GM19193 (cell line): ENCODE measurements around the gene NAA80.

Experiments used
- POLR2A ChIP-seq: IDR thresholded peaks from 4 replicates; pipeline ENCODE4 v1.6.1; 2011; ENCODE audit not compliant: insufficient read depth, insufficient read length; ENCODE audit errors: extremely low read depth

The NAA80 gene

DNA sequence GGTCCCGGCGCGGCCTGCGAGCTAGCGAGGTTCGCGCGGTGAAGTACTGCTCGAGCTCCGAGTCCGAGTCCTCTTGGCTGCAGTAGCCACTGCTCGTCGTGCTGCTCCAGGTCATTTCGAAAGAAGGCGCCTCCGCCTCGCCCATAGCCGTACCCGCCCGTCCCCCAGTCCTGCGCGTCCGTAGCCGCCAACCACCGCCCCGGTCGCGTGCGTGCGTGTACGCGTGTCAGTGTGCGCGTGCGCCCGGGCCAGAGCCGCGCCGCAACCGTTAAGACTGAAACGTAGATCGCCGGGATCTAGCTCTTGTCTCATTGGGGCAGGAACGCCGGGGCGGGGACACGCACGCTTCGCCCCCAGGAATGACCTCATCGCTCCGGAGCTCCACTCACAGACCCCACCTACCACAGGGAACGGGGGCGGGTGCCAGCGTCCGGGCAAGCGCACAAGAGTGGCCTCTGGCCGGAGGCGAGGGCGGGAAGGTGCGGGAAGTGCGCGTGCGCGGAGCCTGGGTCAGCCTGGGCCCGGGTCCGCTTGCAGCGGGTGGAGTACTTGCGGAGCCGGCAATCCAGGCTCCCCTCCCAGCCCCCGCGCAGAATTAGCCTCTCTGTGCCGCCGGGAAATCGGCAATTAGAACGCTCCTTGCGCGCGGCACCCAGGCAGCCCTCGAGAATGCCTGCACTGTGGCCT, 38.1 kb upstream of the NAA80 start:
- TF ChIP-seq POLR2A = peak; percentile 79

DNA sequence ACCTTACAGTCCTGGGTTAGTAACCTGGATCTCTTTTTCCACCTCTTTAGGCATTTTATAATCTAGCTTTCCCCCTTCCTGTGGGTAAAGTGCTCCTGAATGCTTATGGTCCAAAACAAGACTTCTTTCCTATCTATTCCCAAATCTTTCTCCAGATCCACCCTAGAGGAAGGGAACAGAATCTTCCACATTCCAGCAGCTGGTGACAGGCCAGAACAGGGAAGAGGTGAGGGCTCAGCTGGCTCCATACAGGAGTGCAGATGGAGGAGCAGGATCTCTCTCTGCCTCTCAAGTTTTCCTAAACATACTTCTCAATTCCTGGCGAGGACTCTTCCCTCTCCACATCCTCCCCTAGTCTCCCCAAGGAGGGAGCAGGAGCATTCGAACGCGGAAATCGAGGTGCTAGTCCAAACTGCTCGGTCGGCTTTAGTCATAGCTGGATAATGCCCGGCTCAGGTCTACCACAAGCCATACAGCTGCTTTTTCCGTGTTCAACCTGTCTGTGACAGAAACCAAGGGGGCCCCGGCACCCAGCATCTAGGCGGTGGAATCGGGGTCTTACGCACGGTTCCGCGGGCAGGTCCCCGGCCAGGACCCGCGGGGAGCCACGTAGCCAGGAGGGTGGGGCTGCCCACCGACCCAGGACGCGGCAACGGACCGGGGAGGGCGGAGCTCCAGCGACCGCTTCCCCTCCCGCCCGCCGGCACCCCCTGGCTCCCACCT, 37.4 kb upstream of the NAA80 start:
- no peak for TF ChIP-seq POLR2A

DNA sequence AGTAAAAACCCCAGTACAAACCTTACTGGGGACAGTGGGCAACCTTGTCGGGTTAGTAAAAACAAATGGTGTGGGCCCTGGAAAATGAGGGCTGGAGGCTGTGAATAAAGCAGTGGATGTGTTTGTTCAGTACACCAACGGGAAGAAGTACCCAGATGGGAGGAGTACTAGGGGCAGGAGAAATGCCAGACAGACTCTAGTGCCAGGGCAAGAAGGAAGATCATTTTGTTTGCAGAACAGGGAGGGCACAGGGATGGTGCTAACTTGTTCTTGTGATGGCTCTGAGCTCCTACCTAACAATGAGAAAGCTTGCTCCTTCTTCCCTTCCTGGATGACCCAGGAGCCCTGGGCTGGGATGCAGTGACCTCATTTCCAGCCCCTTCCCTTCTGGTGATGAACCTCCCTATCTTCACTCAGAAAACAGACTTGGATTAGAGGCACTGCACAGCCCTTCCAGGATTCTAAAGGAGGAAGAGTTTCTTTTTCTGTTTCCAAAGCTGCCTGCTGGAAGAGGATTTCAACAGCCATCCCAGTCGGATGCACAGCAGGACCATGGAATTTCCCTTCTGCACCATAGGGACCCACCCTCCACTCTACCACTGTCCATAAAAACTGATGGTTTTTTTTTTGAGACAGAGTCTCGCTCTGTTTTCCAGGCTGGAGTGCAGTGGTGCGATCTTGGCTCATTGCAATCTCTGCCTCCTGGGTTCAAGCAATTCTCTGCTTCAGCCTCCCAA, 35.3 kb upstream of the NAA80 start:
- no peak for TF ChIP-seq POLR2A

DNA sequence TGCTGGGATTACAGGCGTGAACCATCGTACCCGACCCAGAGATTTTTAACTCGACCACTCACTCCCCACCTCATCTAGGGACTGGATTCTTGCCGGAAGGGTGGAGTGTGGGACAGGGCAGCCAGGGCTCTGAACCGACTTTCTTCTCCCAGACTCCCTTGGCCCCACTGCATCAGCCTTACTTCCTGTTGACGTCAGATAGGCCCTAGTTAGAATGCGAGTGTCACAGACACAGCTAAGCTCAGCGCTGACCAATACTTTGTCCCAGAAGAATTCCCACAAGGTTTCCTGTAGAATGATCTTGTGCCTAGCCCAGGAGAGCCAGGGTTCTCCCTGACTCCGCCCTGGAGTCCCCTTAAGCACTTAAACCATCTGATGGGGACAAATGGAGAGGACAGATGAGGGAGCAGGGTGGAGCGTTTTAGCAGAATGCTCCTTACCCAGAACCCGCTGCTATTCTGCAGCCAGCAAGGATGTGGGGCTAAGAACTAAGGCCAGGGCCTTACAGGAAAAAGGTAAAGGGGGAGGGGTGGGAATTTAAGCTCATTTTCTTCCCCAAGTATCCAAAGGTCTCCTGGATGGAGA, 34.6 kb upstream of the NAA80 start:
- TF ChIP-seq POLR2A = no peak

DNA sequence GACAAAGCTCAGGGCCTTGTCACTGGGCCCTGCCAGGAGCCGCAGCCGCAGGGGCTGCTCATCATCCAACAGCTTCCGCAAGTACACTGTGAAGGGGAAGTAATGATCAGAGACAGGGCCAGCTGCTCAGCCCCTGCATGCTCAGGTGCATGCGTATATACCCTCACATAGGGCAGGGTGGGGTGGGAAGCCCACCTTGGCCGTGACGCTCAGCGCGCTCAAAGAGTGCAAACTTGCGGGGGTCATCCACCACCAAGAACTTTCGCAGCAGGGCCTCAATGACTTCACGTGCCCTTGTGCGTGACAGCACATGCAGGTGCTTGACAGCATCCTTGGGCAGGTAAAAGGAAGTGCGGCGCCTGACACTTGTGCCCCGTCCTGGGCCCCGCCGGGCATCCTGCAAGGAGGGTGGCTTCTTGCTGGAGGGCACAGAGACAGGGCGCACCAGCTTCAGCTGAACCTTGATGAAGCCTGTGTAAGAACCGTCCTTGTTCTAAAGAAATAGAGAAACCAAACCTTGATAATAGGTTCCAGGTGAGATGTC, 32.2 kb upstream of the NAA80 start:
- no peak for TF ChIP-seq POLR2A

DNA sequence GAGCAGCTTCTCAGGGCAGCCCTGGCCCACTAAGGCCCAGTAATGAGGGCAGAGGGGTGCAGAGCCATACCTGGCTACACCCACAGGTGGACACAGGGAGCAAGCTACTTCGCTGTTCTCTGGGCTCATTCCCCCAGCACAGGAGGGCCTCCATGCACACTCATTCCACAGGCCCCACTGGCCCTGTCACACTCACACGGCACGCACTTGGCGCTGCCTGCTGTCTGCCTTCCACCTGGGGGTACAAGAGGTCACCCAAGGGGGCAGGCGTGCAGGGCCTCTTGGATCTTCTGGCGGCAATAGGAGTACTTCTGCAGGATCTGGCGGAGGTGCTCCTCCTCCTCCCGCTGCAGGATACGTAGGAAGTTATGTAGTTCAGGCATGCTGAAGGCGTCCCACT, 31.1 kb upstream of the NAA80 start:
- no peak for TF ChIP-seq POLR2A

DNA sequence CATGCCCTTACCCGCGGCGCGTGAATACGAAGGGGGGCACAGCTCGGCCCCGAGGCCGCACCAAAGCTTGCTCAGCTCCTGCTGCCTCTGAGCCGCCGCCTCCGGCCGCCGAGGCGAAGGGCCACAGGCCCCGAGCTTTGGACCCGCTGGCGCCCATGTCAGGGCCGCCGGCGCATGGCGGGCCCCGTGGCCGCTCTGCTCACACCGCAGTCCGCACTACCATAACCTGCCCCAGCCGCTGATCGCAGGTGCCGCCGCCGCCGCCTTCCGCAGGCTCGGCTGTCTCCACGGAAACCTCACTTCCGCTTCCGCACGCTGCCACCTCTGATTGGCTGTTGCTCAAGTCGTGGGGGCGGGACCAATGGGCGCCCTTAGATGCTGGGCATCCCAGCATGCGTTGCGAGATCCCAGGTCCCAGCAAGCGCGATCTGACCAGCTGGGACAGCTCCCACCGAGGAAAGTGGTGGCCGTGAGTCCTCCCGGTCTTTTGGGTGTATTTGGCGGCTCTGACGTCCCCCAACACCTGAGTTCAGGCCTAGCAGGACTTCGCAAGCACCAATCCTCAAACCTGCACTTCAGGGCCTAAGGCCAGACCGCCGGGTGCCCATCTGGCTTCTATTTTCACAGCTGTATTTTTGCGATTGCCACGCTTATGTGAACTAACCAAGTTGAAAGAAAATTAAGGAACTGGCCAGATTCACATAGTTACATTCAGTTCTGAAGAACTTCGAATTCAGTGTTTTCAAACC, 28.9 kb upstream of the NAA80 start, which contains the start of gene TUSC2:
Gene TUSC2 (minus strand): TSS at position 281 of the 749 bp plus-strand sequence. CDS start 124 bp downstream, at position 157.
- peak; percentile 85 for TF ChIP-seq POLR2A

DNA sequence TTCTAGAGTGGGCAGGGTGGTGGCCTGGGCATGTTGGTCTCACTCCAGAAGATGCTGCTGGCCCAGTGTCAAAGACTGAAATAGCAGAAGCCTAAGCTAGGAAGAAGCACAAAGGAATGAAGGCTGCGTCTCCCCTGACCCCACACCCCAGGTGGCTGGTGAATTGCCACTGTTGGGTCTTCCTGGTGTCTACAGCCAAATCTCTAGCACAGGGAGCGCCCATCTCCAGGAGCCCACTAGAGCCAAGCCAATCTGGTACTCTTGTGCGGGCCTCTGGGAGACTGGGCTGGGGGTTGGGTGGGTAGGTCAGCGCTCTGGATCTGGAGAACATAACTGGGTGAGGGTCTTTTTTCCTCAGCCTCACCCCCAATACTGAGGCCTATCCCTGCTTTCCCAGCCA, 27.9 kb upstream of the NAA80 start:
- TF ChIP-seq POLR2A = no peak

DNA sequence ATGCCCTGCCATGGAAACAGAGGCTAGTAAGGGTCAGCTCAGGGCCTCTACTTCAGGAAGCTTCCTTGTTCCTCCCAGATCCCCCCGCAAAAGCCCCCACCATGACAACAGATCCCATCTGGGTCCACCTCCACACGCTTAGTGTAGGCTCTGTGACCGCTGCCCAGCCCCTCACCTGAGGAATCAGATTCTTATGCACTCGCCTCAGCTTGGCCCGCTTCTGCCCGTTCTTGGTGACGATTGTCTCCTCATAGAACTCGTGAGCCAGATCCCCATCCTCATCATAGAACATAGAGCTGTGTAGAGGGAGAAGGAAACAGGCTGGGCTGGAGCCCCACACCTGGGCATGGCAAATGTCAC, 27.0 kb upstream of the NAA80 start:
- no peak for TF ChIP-seq POLR2A

DNA sequence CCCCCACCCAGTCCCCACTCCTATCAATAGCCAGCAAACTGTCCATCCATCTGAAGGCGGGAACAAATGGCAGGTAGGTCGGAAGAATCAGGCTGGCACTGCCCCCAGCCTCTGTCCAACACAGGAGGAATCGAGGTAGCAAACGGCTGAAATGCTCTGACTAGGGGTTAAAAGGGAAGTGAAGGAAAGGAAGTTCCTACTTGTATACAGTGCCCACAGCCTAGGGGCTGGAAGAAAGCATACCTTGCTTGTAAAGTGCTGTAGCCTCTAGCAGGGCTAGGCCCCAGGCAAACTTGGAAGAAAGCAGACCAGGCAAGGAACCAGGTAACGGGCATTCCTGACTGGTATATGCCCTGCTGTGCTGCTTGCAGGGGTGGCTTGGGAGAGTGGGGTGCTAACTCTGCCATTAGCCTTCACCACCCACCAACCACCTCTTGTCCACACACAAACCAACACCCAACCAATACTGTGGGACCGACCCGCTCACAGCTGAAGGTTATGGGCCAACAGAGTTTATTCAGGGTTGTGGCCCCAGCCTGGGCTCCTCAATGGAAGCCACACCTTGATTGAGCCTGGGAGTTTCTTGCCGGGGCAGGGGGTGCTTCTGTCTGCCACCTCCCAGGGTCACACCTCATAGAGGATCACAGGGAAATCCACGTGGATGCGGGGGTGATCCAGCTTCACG, 26.4 kb upstream of the NAA80 start:
- TF ChIP-seq POLR2A = no peak

DNA sequence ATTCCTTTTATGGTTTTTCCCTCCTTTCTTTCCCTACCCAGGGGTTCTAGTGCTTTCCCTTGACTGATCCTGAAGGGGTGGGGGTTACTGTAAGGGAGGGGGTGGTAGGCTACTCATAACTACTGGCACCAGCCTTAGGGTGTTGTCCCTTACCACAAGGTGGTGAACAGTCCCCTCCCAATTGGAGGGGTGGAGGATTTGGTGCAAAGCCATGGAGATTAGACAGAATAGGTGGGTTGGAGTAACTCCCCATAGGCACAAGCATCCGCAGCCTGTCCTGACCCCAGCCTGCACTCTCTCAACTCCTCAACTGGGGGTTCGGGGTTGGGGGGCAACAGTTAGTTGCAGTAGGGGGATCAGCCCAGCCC, 25.9 kb upstream of the NAA80 start:
- no peak for TF ChIP-seq POLR2A

DNA sequence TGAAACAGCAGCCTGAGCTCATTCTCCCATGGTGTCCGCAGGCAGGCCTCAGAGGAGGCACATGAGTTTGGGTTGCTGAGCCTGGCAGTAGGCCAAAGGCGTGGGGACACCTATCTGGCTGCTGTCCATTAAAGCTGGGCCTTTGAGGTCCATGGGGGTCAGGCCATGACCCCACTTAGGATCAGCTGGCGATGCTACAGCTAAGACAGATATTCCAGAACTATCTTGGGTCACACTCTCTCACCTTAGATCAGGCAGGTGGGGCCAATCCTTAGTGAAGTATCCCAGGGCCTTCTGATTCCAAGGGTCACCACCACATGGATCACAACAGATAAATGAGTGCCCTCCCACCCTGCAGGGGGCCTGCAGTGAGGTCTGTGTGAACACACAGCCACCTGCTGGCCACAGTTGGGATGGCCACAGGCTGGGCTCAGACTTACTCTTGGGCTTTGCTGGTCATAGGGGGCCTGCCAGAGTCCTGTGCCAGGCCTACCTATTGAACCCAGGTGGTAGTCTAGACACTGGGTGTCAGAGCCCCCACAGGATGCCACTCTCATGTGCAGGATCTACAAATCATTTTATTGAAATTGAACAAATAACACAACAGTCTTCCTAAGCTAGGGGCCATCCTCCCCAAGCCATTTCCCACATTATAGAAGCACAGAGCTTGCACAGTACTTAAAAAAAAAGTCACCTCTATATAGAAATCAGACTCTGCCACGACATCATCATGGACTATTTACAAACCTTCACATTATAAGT, 25.3 kb upstream of the NAA80 start:
- no peak for TF ChIP-seq POLR2A

DNA sequence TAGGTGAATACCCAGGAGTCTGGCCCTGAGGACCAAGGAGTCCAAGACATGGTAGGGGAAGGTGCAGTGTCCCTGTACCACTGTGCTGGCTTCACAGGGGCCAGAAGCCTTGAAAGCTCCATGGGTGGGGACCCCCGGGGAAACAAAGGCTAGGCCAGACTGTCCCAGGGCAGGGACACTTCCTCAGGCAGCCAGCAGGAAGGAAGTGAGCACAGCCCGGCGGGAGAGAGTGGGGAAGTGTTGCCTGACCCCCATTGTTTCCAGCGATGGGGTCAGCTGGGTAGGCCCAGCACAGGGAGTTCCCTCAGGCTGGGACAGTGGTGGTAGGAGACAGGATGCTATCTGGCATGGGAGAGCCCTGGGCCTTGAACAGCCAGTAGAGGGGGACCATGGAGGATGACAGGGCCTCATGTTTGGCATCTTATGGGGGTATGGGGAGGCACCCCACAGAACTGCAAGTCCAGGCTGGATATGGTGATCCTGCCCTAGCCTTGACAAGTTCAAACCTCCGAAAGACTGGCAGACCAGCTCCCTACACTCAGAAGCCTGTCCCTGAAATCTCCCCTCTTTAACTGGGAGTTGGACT, 24.5 kb upstream of the NAA80 start:
- peak; percentile 10 for TF ChIP-seq POLR2A

DNA sequence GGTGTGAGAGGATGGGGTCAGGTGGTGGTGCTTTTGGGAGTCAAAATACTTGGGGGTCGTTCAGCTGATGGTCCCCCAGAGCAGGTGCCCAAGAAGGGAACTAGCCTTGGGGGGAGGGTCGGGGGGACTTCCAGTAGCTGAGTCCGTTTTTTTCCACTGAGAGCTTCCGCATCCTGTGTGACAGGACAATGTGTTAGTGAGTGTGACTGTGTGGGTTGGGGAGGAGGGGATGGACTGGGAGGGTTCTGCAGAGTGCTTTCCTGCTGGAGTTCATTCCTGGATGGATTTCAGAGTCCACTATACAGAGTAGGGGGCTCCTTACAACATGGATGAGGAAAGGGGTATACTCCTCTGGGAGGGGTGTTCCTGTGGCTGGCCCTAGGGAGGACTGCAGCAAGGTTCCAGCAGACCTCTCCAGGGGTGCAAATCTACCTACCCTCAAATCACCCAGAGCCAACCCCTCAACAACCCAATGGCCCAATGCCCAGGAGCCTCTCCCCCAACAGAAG, 23.9 kb upstream of the NAA80 start:
- TF ChIP-seq POLR2A = no peak
